Activated T-cell treated with anti-CD3 and anti-CD28 coated beads, Interleukin-2, amount 50 U/mL, for 1 hour (primary cell): ENCODE results near the gene SNTG2.
"Not testable (repeated sequence)": the region's sequence is repeated elsewhere in the genome, so short reads cannot be mapped to it uniquely, and the experiment has no call there.

Source experiments
- DNase-seq: peaks from one replicate; pipeline ENCODE4 v3.0.0-alpha.2; 2020

Gene SNTG2

GRCh38 chr2:1104364-1104763 lies 153.7 kb downstream of the SNTG2 start:
- no peak for DNase-seq

- DNase-seq, result not testable (repeated sequence)
These were observed 155.7 kb downstream of the SNTG2 start for GRCh38 chr2:1106344-1106743.

DNA sequence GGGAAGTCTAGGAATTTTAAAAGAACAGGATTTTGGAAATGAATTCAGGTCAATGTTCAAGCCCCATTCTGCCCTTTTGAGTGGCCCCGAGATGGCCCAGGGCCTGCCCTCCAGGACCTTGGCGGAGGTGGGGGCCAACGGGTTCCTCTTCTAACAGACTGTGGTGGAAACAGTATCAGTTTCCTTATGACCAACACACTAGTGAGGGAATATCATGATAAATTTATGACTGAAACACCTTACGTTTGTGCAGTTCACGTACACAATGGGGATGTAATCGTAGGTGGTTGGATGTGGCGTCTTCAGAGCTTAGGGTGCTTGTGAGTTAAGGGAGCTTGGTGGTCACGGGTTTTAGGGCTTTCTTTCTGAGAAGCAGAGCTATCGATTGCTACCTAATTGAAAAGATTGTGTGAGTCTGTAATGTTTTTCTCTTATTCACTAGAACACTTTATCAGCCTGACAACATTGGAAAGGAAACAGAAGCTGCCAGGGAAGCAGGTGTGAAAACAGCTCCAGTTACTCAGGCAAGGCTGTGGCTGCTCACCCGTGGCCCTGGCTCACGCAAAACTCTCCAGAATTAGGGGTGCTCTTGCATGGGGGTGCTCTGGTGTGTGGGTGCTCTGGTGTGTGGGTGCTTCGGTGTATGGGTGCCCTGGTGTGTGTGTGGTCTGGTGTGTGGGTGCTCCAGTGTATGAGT lies 165.3 kb downstream of the SNTG2 start:
- DNase-seq, result no peak

GRCh38 chr2:1117569-1117968 lies 166.9 kb downstream of the SNTG2 start:
- DNase-seq, result no peak

DNA sequence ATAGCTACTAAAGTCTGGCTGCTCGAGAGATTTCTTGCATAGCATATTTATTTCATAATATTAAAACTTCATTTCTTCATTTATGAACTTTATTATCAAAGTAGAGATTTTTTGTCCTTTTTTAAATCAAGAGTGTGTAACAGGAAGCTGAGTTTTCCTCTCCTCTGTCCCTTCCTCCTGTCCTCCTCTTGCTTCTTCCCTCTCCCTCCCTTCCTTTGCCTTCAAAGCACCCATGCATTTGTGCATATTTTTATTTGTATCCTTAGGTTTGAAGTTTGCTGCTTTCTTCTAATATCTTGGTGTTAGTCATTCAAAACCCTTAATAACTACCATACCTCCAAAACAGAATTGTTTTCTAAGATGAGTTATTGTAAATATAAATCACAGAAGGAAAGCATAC lies 174.6 kb downstream of the SNTG2 start:
- DNase-seq, result no peak

DNA sequence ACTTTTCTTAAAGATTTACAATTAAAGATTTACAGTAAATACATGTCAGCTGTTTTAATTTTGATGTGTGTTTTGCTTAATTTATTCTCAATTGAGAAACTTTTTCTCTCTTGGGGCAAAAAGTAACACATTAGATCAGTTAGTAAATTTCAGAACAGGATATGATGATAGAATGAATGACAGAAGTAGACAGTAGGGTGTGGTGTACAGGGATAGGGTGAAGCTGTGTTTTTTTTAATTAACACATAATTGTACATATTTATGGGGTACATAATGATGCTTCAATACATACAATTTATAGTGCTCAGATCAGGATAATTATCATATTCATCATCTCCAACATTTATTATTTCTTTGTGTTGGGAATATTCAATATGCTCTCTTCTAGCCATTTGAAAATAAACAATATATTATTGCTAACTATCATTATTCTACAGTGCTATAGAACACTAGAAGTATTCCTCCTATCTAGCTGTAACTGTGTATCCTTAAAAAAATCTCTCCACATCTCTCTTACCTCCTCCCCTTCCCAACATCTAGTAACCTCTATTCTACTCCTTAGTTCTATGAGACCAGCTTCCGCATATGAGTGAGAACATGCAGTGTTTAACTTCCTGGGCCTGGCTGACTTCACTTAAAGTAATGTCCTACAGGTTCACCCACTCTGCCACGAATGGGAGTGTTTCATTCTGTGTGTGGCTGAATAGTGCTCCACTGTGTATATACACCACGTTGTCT lies 175.2 kb downstream of the SNTG2 start:
- DNase-seq, result no peak

DNA sequence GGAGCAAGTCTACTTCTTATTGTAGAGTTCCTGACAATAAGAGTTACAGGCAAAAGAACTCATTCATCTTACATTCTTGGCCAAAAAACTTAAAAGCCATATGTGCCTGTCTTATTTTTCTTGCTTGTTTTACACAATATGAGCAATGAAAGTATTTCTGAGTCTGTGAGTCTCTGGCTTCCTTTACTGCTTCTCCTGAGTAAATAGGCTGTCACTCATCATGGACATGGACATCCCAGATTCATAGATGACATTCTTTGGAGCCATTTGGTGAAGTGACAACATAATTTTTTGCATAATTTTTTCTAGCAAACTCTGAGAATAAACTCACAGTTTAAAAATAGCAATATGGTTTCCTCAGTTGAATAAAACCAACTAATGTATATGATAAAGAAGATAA lies 179.3 kb downstream of the SNTG2 start:
- DNase-seq, result no peak

- DNase-seq, result no peak
These were observed 180.3 kb downstream of the SNTG2 start for GRCh38 chr2:1130922-1131321.

- DNase-seq, result no peak
These were observed 181.8 kb downstream of the SNTG2 start for GRCh38 chr2:1132328-1132969.

DNA sequence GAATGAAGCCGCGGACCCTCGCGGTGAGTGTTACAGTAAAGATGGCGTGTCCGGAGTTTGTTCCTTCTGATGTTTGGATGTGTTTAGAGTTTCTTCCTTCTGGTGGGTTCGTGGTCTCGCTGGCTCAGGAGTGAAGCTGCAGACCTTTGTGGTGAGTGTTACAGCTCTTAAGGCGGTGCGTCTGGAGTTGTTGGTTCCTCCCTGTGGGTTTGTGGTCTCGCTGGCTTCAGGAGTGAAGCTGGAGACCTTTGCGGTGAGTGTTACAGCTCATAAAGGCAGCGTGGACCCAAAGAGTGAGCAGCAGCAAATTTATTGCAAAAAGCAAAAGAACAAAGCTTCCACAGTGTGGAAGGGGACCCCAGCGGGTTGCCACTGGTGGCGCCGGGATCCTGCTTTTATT lies 183.2 kb downstream of the SNTG2 start:
- DNase-seq, result not testable (repeated sequence)

DNA sequence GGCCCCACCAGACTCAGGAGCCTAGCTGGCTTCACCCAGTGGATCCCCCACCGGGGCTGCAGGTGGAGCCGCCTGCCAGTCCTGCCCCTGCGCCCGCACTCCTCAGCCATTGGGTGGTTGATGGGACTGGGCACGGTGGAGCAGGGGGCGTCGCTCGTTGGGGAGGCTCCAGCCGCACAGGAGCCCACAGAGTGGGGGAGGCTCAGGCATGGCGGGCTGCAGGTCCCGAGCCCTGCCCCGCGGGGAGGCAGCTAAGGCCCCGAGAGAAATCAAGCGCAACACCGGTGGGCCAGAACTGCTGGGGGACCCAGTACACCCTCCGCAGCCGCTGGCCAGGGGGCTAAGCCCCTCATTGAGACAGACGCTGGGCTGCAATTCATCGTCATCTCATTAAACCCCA lies 184.0 kb downstream of the SNTG2 start:
- DNase-seq, result no peak

- DNase-seq, result no peak
These were observed 185.4 kb downstream of the SNTG2 start for GRCh38 chr2:1136067-1136466.

DNA sequence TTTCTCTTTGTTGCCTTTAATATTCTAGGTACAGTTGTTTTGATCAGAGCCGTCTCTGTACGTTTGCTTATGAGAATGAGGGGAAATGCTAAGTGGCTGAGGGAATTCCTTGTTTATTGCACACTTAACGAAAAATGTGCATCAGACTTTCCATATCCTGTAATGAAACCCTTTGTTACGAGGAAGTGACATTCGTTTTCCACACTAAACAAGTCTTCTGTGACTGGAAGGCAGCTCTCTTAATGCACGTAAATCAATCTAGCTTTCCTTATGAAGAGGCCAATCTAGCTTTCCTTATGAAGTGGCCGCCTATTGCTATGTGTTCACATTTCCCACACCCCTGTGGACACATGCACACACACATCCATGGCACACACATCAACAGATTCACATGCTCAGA lies 186.2 kb downstream of the SNTG2 start:
- no peak for DNase-seq

DNA sequence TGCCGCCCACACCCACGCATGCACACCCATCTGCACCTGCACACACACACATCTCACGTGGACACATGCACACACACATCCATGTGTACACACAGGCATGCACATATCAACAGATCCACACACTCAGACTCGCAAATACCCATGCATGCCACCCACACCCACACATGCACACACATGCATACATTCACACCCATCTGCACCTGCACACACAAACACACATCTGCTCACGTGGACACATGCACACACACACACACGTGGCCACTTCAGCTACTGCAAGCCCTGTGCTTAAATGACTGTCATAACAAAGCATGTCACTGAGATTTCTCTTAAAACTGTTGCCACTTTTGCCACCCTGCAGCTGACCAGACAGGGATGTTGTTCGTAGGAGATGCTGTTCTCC lies 186.6 kb downstream of the SNTG2 start:
- DNase-seq, result no peak

GRCh38 chr2:1137913-1138391 lies 187.3 kb downstream of the SNTG2 start:
- DNase-seq, result no peak

GRCh38 chr2:1140389-1141003 lies 189.8 kb downstream of the SNTG2 start:
- peak; percentile 63 for DNase-seq

DNA sequence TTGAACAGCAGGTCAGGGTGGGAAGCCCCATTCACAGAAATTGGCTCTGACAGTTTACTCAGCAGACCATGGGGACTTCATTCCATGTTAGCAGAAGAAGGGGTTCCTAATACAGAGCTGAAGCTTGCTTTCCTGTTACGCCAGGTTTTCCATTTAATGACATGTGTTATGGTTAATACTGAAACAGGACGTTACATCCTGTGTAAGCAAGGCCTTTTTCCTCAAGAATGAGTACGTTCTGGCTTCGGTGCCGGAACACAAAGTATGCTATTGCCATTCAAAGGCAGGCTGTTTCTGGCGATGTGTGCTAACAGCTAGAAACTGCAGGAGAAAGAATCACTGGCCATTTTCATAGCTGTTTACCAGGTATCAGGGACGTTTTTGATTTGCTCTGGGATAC lies 190.4 kb downstream of the SNTG2 start:
- DNase-seq, result no peak

DNA sequence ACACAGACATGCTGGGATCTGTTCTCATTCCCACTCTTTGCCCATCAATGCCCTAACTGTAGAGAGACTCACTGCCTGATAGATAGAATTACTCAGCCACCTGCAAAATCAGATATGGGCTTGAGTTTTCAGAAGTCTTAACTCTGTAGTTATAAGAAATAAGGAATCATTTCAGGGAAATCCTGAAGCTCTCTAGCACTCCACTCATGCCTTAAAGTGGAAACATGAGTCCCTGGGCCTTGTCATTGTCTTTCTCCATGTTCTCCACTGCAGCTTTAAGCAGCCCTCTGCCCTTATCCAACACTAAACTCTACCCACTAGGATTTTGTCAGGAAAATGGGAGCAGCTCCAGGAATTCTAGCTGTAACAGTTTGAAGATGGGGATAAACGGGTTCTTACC lies 192.5 kb downstream of the SNTG2 start:
- DNase-seq, result no peak

GRCh38 chr2:1147873-1148612 lies 197.4 kb downstream of the SNTG2 start:
- DNase-seq, result no peak

DNA sequence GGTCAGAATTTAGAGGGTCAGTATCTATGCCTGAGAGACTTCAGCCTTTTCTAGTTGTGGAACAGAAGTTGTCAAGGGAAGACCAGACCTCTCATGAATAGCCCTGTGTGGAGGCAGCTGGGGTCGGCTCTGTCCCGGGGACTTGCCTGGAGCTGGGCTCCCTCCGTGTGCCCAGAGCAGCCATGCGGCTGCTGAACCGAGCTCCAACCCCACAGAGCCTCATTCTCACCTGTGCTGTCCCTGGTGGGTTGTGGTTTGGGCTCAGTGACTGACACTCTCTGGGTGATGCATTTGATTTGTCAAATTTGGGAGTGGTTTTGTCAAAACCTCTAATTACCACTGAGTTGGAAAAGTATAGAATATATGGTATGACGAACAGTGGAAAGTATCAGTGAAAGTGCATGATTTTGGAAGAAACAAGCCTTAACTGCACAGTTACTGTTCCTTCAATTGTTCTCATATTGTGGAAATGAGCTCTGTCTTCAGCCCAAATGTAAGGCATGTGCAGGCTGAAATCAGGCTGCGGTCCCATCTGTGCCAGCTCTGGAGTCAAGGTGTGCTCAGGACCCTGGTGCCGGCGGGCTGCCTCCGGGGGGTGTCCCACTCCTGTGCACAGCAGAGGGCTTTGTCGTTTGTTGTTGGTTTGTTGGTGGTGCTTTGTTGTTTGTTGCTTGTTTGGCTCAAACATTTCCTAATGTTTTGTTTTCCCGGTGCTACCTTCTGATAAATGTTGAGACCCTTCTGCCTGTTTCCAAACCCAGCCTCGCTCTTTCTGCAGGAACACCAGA lies 200.3 kb downstream of the SNTG2 start:
- no peak for DNase-seq

- DNase-seq, result no peak
These were observed 201.7 kb downstream of the SNTG2 start for GRCh38 chr2:1152375-1152774.

DNA sequence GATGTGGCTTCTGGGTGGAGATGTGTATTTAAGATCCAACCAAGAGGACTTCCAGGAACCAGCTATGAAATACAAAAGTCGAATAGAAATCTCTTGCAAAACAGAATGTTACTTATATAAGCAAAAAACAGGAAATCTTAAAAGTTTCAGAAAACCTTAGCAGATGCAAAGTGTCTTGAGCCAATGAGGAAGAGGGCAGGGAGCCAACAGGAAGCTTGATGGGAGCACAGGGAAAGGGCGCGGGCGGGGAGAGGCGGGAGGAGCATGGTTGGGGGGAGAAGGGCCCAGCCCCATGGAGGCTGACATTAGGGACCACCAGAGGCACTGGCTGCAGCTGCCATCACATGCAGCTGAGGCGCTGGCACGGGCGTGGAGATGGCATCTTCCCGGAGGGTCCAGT lies 203.3 kb downstream of the SNTG2 start:
- no peak for DNase-seq
